ENCODE measurements around the gene IPO13.

The IPO13 gene

GRCh38 chr1:43986712-43987111 lies 40.0 kb downstream of the IPO13 start:
- TF ChIP-seq ZFX (IDR thresholded peaks at IDR 0.05) (no peak), CTCF (conservative IDR thresholded peaks at IDR 0.05) (no peak)
- H3K27ac ChIP-seq = no peak overlapping the region

GRCh38 chr1:43987159-43987902 lies 40.6 kb downstream of the IPO13 start:
- TF ChIP-seq ZFX (IDR thresholded peaks at IDR 0.05) (no peak), CTCF (conservative IDR thresholded peaks at IDR 0.05) (no peak)
- no peak overlapping the region for H3K27ac ChIP-seq

GRCh38 chr1:43990271-43991199 lies 43.8 kb downstream of the IPO13 start:
- peak overlapping the region; percentile 75 for H3K27ac ChIP-seq
- TF ChIP-seq ZFX (IDR thresholded peaks at IDR 0.05) = no peak
- TF ChIP-seq CTCF (conservative IDR thresholded peaks at IDR 0.05) = no peak

GRCh38 chr1:43991200-43991475 lies 44.4 kb downstream of the IPO13 start:
- TF ChIP-seq ZFX (IDR thresholded peaks at IDR 0.05) = no peak
- no peak for TF ChIP-seq CTCF (conservative IDR thresholded peaks at IDR 0.05)
- peak overlapping the region; percentile 75 for H3K27ac ChIP-seq

GRCh38 chr1:43991476-43992231 lies 44.9 kb downstream of the IPO13 start, which contains the start of gene CCDC24:
Gene CCDC24, plus strand, starts transcription at chr1:43991599. Its CDS starts 280 bp downstream, at chr1:43991879.
- peak within 1 kb of the TSS; percentile 75 for H3K27ac ChIP-seq
- TF ChIP-seq ZFX (IDR thresholded peaks at IDR 0.05) (no peak), CTCF (conservative IDR thresholded peaks at IDR 0.05) (no peak)

- peak overlapping the region; percentile 75 for H3K27ac ChIP-seq
Measured at GRCh38 chr1:43992232-43992995, 45.7 kb downstream of the IPO13 start.

More at GRCh38 chr1:43992232-43992995, 45.7 kb downstream of the IPO13 start:
- TF ChIP-seq CTCF (conservative IDR thresholded peaks at IDR 0.05) (no peak), ZFX (IDR thresholded peaks at IDR 0.05) (no peak)

Data from C4-2B (cell line).